ENCODE results near the gene KCNE4. TPM values are rescaled to one million over a fixed set of nuclear protein-coding genes. Genes with fewer than 3 reads are reported as not detected.

Gene KCNE4
- total and polyA plus RNA-seq, 2 experiments from 2014 or later = not detected

DNA sequence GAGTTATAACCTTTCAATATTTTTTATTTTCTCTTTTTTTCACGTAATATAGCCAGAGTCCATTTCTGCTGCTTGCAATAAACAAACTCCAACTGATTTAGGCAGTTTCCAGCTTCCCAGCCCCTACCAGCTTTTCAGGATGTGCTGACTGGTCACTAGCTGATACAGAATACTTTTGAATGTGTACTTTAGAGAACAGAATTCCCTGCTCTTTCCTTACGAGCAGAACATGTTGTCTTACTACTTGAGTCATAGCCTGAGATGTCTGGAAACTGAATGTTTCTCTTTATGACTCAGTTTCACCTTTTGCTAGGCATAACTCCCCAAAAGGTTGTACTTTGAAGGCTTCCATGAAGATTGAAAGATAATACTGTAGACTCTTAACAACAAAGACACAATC lies 44.5 kb upstream of the KCNE4 start (continued):
- TF ChIP-seq, protein P1, sequence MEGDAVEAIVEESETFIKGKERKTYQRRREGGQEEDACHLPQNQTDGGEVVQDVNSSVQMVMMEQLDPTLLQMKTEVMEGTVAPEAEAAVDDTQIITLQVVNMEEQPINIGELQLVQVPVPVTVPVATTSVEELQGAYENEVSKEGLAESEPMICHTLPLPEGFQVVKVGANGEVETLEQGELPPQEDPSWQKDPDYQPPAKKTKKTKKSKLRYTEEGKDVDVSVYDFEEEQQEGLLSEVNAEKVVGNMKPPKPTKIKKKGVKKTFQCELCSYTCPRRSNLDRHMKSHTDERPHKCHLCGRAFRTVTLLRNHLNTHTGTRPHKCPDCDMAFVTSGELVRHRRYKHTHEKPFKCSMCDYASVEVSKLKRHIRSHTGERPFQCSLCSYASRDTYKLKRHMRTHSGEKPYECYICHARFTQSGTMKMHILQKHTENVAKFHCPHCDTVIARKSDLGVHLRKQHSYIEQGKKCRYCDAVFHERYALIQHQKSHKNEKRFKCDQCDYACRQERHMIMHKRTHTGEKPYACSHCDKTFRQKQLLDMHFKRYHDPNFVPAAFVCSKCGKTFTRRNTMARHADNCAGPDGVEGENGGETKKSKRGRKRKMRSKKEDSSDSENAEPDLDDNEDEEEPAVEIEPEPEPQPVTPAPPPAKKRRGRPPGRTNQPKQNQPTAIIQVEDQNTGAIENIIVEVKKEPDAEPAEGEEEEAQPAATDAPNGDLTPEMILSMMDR (conservative IDR thresholded peaks at IDR 0.05; ENCODE audit: low read depth in 2 of 2) = no peak
- TF ChIP-seq EZH2phosphoT487 (IDR thresholded peaks at IDR 0.05; ENCODE audit: unreplicated experiment) = no peak

DNA sequence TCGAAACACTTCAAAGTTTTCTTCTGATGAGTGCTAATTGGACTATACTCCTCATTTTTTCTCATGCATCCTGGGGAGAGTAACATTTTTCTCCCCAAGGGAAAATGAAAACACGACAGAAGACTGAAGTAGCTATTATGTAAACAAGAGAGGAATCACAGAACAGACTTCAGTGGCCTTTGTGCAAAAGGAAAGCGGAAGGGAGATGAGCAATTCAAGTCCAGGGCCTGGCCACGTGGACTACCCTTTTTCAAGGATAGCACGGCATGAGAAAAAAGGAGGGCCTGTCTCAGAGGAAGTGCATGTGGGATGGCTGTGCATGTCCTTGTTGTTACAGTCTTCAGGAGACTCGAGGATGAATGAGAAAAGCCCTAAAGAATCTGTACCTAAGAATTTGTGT lies 43.8 kb upstream of the KCNE4 start:
- H3K27ac Mint-ChIP-seq = no peak overlapping the region
- Histone ChIP-seq H3K4me3 (no peak overlapping the region), H3K4me1 (ENCODE audit: insufficient read depth) (no peaks in the 10 kb centered on the region), H4K20me1 (replicated peaks; ENCODE audit: insufficient read depth) (no peaks in the 10 kb centered on the region), H3K27ac (ENCODE audit: low read depth) (no peak overlapping the region), H2AFZ (no peak overlapping the region), H3K4me2 (no peak overlapping the region), H3K79me2 (replicated peaks; ENCODE audit: insufficient read depth) (no peaks in the 10 kb centered on the region), H3K36me3 (ENCODE audit: insufficient read depth) (no peaks in the 10 kb centered on the region), H3K9me2 (ENCODE audit: insufficient read depth) (peaks cover 9% of the 10 kb centered on the region; the same call in 1 of the 2 replicates), H3K27me3 (ENCODE audit: insufficient read depth) (no peaks in the 10 kb centered on the region), H3F3A (replicated peaks; ENCODE audit: low read depth) (no peaks in the 10 kb centered on the region)
- no peaks in the 10 kb centered on the region for H3K4me1 Mint-ChIP-seq
- peaks cover 2% of the 10 kb centered on the region for H3K27me3 Mint-ChIP-seq (ENCODE audit: insufficient read depth, low read depth, poor library complexity)
- no peak for ATAC-seq
- peaks cover 5% of the 10 kb centered on the region; the same call in 1 of the 3 replicates for H3K9me3 Mint-ChIP-seq
- no peak for DNase-seq (ENCODE audit: low spot score)
- TF ChIP-seq, protein P2, sequence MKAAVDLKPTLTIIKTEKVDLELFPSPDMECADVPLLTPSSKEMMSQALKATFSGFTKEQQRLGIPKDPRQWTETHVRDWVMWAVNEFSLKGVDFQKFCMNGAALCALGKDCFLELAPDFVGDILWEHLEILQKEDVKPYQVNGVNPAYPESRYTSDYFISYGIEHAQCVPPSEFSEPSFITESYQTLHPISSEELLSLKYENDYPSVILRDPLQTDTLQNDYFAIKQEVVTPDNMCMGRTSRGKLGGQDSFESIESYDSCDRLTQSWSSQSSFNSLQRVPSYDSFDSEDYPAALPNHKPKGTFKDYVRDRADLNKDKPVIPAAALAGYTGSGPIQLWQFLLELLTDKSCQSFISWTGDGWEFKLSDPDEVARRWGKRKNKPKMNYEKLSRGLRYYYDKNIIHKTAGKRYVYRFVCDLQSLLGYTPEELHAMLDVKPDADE (IDR thresholded peaks at IDR 0.05) = no peak
- TF ChIP-seq, protein P1 (conservative IDR thresholded peaks at IDR 0.05; ENCODE audit: low read depth in 2 of 2) = no peak
- no peak overlapping the region for H3K4me3 Mint-ChIP-seq
- H3K36me3 Mint-ChIP-seq (ENCODE audit: low read depth) = no peaks in the 10 kb centered on the region

DNA sequence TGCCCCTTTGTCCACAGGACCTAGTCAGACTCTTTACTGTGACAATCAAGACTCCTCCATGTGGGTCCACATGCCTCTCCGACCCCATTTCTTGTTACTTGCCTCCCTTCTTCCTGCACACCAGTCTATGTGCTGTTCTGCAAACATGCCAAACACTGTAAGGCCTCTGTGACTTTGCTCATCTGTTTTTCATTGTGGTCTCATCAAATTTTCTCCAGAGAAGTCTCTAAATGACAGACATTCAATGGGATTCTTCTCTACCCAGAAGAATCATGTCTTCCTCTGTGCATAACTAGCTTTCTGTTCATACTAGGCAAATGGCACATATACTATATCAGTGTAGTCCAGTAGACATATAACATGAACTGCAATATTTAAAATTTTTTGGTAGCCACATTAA lies 43.0 kb upstream of the KCNE4 start:
- Mint-ChIP-seq H3K36me3 (ENCODE audit: low read depth) (no peaks in the 10 kb centered on the region), H3K4me3 (no peak overlapping the region), H3K27ac (no peak overlapping the region), H3K27me3 (ENCODE audit: insufficient read depth, low read depth, poor library complexity) (peaks cover 2% of the 10 kb centered on the region), H3K9me3 (peaks cover 7% of the 10 kb centered on the region; the same call in 2 of the 3 replicates), H3K4me1 (no peaks in the 10 kb centered on the region)
- no peak overlapping the region for H3K4me2 ChIP-seq
- ATAC-seq = no peak
- no peaks in the 10 kb centered on the region for H3K27me3 ChIP-seq (ENCODE audit: insufficient read depth)
- no peaks in the 10 kb centered on the region for H3K36me3 ChIP-seq (ENCODE audit: insufficient read depth)
- H3K4me1 ChIP-seq (ENCODE audit: insufficient read depth) = no peaks in the 10 kb centered on the region
- H4K20me1 ChIP-seq (replicated peaks; ENCODE audit: insufficient read depth) = no peaks in the 10 kb centered on the region
- peaks cover 9% of the 10 kb centered on the region; the same call in 1 of the 2 replicates for H3K9me2 ChIP-seq (ENCODE audit: insufficient read depth)
- H2AFZ ChIP-seq = no peak overlapping the region
- no peaks in the 10 kb centered on the region for H3F3A ChIP-seq (replicated peaks; ENCODE audit: low read depth)
- no peak overlapping the region for H3K4me3 ChIP-seq
- no peak for DNase-seq (ENCODE audit: low spot score)
- H3K27ac ChIP-seq (ENCODE audit: low read depth) = no peak overlapping the region
- H3K79me2 ChIP-seq (replicated peaks; ENCODE audit: insufficient read depth) = no peaks in the 10 kb centered on the region
- no peak for TF ChIP-seq JUNB (IDR thresholded peaks at IDR 0.05; ENCODE audit: unreplicated experiment)
- TF ChIP-seq CREB1 (CRISPR knock-in tag; IDR thresholded peaks at IDR 0.05; ENCODE audit: low read depth) = no peak
- no peak for TF ChIP-seq ZNF114 (CRISPR knock-in tag; IDR thresholded peaks at IDR 0.05)
- TF ChIP-seq, protein P2 (IDR thresholded peaks at IDR 0.05) = no peak
- no peak for TF ChIP-seq STAT1 (IDR thresholded peaks at IDR 0.05; ENCODE audit: unreplicated experiment)
- no peak for TF ChIP-seq ZNF331 (CRISPR knock-in tag; IDR thresholded peaks at IDR 0.05; ENCODE audit: low read depth)

Data from GM23338 (cell line).